Measurements from ENCODE around the gene WDTC1.

DNA sequence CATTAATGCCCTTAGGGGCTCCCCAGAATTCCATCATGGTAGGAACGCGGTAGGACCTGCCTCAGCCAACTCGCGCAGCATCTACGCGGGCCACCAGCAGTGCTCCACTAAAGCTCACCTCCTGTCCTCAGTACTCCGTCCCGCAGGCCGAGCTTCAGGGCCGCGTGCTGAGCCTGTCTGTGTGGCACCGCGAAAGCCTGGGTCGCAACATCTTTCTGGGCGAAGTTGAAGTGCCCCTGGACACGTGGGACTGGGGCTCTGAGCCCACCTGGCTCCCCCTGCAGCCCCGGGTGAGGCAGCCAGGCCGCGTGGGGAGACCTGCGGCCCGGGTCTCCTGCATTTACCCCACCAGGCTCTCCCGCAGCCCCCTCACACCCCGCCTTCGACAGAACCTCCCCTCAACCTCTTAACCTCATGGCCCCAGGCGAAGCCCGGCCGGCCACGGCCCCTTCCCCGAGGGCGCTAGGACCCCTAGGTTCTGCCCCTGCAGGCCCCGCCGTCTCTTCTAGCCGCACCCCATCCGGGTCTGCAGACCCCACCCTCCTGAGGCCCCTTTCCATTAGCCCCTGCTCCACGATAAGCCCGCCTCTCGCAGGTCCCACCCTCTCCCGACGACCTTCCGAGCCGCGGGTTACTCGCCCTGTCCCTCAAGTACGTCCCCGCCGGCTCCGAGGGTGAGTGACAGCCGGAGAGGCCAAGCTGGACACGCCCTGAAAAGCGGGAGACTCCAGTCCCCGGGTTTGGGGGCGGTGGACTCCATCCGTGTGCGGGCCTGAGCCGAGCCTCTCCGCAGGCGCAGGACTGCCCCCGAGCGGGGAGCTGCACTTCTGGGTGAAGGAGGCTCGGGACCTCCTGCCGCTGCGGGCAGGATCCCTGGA lies 116.5 kb downstream of the WDTC1 start:
- TF ChIP-seq POLR2A (IDR thresholded peaks at IDR 0.05) (no peak), POLR2AphosphoS5 (IDR thresholded peaks at IDR 0.05) (no peak)
- TF ChIP-seq, protein P1, sequence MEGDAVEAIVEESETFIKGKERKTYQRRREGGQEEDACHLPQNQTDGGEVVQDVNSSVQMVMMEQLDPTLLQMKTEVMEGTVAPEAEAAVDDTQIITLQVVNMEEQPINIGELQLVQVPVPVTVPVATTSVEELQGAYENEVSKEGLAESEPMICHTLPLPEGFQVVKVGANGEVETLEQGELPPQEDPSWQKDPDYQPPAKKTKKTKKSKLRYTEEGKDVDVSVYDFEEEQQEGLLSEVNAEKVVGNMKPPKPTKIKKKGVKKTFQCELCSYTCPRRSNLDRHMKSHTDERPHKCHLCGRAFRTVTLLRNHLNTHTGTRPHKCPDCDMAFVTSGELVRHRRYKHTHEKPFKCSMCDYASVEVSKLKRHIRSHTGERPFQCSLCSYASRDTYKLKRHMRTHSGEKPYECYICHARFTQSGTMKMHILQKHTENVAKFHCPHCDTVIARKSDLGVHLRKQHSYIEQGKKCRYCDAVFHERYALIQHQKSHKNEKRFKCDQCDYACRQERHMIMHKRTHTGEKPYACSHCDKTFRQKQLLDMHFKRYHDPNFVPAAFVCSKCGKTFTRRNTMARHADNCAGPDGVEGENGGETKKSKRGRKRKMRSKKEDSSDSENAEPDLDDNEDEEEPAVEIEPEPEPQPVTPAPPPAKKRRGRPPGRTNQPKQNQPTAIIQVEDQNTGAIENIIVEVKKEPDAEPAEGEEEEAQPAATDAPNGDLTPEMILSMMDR (IDR thresholded peaks at IDR 0.05): no peak
